ENCODE results near the gene SMIM15. TPM values are rescaled to one million over a fixed set of nuclear protein-coding genes. Genes with fewer than 3 reads are reported as not detected.

SMIM15 gene
- total and polyA plus RNA-seq, 2 of the 4 experiments (the other 2 are of a cell fraction): 49.7 to 94.3 TPM

- H3K9ac ChIP-seq (ENCODE audit: low read depth, low read length): no peak overlapping the region
- H3K23ac ChIP-seq (ENCODE audit: low read depth, low read length): no peak overlapping the region
- H4K91ac ChIP-seq (ENCODE audit: insufficient read depth, low read depth, low read length): no peak overlapping the region
- H3K27ac ChIP-seq (ENCODE audit: insufficient read depth, low read length): no peak overlapping the region
- no peak overlapping the region for H3K14ac ChIP-seq (replicated peaks; ENCODE audit: low read depth, low read length)
- no peaks in the 10 kb centered on the region for H3K36me3 ChIP-seq (ENCODE audit: control insufficient read depth, insufficient read depth, low read length)
- H3K56ac ChIP-seq (ENCODE audit: extremely low read depth, insufficient read depth, low read length): no peak overlapping the region
- BruUV-seq (replicated peaks): no TSS peak
- H2AK5ac ChIP-seq (ENCODE audit: low read depth, low read length): no peak overlapping the region
- no peak overlapping the region for H3K18ac ChIP-seq (ENCODE audit: low read depth, low read length)
- no peak overlapping the region for H2AFZ ChIP-seq (replicated peaks; ENCODE audit: low read length, poor library complexity)
- no peak overlapping the region for H4K8ac ChIP-seq (ENCODE audit: low read depth in 2 of 2, low read length in 2 of 2)
- DNase-seq: no peak
- no peak overlapping the region for H2BK5ac ChIP-seq (ENCODE audit: low read depth, low read length, poor library complexity, severe bottlenecking)
- WGBS, 2 experiments (ENCODE audit: extremely low coverage in 2 of 2, insufficient read length in 1 of 2): 100% methylated on average over 1 to 3 of the region's 8 CpGs
- TF ChIP-seq MAFK (IDR thresholded peaks at IDR 0.05; ENCODE audit: low read depth, low read length): no peak
- TF ChIP-seq SMC3 (IDR thresholded peaks at IDR 0.05; ENCODE audit: low read depth, low read length): no peak
- TF ChIP-seq CHD1 (IDR thresholded peaks at IDR 0.05; ENCODE audit: low read depth, low read length): no peak
- TF ChIP-seq POLR2A (IDR thresholded peaks at IDR 0.05; ENCODE audit: low read depth, low read length): no peak
- no peak for TF ChIP-seq CTCF (conservative IDR thresholded peaks at IDR 0.05; ENCODE audit: low read depth, low read length)
- no peak for TF ChIP-seq NFE2L2 (IDR thresholded peaks at IDR 0.05; ENCODE audit: low read depth, low read length)
- no peak for TF ChIP-seq USF2 (IDR thresholded peaks at IDR 0.05; ENCODE audit: low read depth, low read length)
- no peak for TF ChIP-seq MXI1 (IDR thresholded peaks at IDR 0.05; ENCODE audit: borderline replicate concordance, low read depth, low read length)
- no peak for TF ChIP-seq BHLHE40 (IDR thresholded peaks at IDR 0.05; ENCODE audit: low read depth, low read length)
- TF ChIP-seq MAZ (IDR thresholded peaks at IDR 0.05; ENCODE audit: borderline replicate concordance, low read depth, low read length): no peak
- no peak for TF ChIP-seq RFX5 (IDR thresholded peaks at IDR 0.05; ENCODE audit: low read depth, low read length)
- no peak for TF ChIP-seq CEBPB (IDR thresholded peaks at IDR 0.05; ENCODE audit: low read depth, low read length)
- no peak for TF ChIP-seq ELK1 (IDR thresholded peaks at IDR 0.05; ENCODE audit: borderline replicate concordance, low read depth, low read length)
- no peak for TF ChIP-seq RAD21 (IDR thresholded peaks at IDR 0.05; ENCODE audit: low read length)
- TF ChIP-seq RCOR1 (IDR thresholded peaks at IDR 0.05; ENCODE audit: insufficient replicate concordance, low read length): no peak
- TF ChIP-seq FOS (IDR thresholded peaks at IDR 0.05; ENCODE audit: low read depth, low read length): no peak
- H2BK20ac ChIP-seq (ENCODE audit: low read depth, low read length): no peak overlapping the region
- H3K9me3 ChIP-seq (ENCODE audit: control insufficient read depth, insufficient read depth, low read length): no peaks in the 10 kb centered on the region
- no peak for ATAC-seq (ENCODE audit: low read depth)
- CTCF ChIA-PET: interaction anchor here (0.6 kb wide), 1 partner anchor 25 kb away, joined by 4 read pairs; no protein-coding TSS in a partner anchor
- no peaks in the 10 kb centered on the region for H3K27me3 ChIP-seq (ENCODE audit: control insufficient read depth, insufficient read depth, low read length)
- no peak overlapping the region for H3K4ac ChIP-seq (ENCODE audit: low read depth, low read length)
- POLR2A ChIA-PET (ENCODE audit: unreplicated experiment): no interaction called here
- no peak overlapping the region for H3K4me2 ChIP-seq (ENCODE audit: low read depth, low read length)
- H2BK120ac ChIP-seq (ENCODE audit: low read depth, low read length): no peak overlapping the region
- in situ Hi-C loops (cut with MboI; ENCODE audit: low sequenced_read_pairs): loop anchor here (25.0 kb wide), 1 partner anchor 482 kb away; no protein-coding TSS in a partner anchor
- no peaks in the 10 kb centered on the region; the same call in 1 of the 2 replicates for H4K20me1 ChIP-seq (ENCODE audit: insufficient read depth, low read length)
- peaks cover under 1% of the 10 kb centered on the region; the same call in 1 of the 2 replicates for H3K4me1 ChIP-seq (ENCODE audit: control insufficient read depth, insufficient read depth, low read length)
- H2AK9ac ChIP-seq (replicated peaks; ENCODE audit: low read depth, low read length, poor library complexity): no peak overlapping the region
- no peak overlapping the region for H4K5ac ChIP-seq (ENCODE audit: low read depth, low read length)
- dilution Hi-C loops (cut with HindIII; ENCODE audit: low sequenced_read_pairs, unreplicated experiment): no loop called here
- H3K4me3 ChIP-seq (ENCODE audit: insufficient read depth, low read depth, low read length): no peak overlapping the region
- intact Hi-C loops (cut with micrococcal nuclease): loop anchor here (10.0 kb wide), 2 partner anchors 236 to 646 kb away; no protein-coding TSS in a partner anchor
- H2BK15ac ChIP-seq (ENCODE audit: low read depth, low read length): no peak overlapping the region
- peaks cover 4 to 9% of the 10 kb centered on the region in 2 experiments for H3K79me1 ChIP-seq (ENCODE audit: low read depth in 1 of 2, low read length in 2 of 2)
- H3K9me1 ChIP-seq (ENCODE audit: insufficient read depth, low read length): 0 out of 2 replicates have a peak, but pooled peaks cover 2% of the 10 kb centered on the region
These were observed 6.7 kb upstream of the SMIM15 start for GRCh38 chr5:61168951-61169350.
